DMS53 (cell line): ENCODE measurements around the gene AHNAK2.
A peak's percentile ranks its signal among the peaks of the same experiment; 100 is the strongest.
"Not testable (repeated sequence)": the region's sequence is repeated elsewhere in the genome, so short reads cannot be mapped to it uniquely, and the experiment has no call there.

Experiments used
- DNase-seq: peaks from one replicate; lab custom pipeline; 2025; lab: John Stamatoyannopoulos, UW

Gene AHNAK2

GRCh38 chr14:104953896-104954656, 24.1 kb downstream of the AHNAK2 start:
- no peak for DNase-seq

- DNase-seq = no peak
These were observed 25.1 kb downstream of the AHNAK2 start for GRCh38 chr14:104953097-104953496.

GRCh38 chr14:104951863-104952657, 26.1 kb downstream of the AHNAK2 start:
- DNase-seq = not testable (repeated sequence)

- DNase-seq = not testable (repeated sequence)
These were observed 27.5 kb downstream of the AHNAK2 start for GRCh38 chr14:104950701-104951100.

- DNase-seq = no peak
These were observed 28.2 kb downstream of the AHNAK2 start for GRCh38 chr14:104950021-104950420.

- DNase-seq = not testable (repeated sequence)
These were observed 28.7 kb downstream of the AHNAK2 start for GRCh38 chr14:104949406-104949955.

GRCh38 chr14:104948736-104949031, 29.5 kb downstream of the AHNAK2 start:
- no peak for DNase-seq

- not testable (repeated sequence) for DNase-seq
These were observed 30.1 kb downstream of the AHNAK2 start for GRCh38 chr14:104947881-104948735.

- DNase-seq = not testable (repeated sequence)
These were observed 31.0 kb downstream of the AHNAK2 start for GRCh38 chr14:104947201-104947600.

GRCh38 chr14:104945986-104946965, 31.9 kb downstream of the AHNAK2 start:
- not testable (repeated sequence) for DNase-seq

- DNase-seq = not testable (repeated sequence)
These were observed 32.9 kb downstream of the AHNAK2 start for GRCh38 chr14:104945266-104945665.

GRCh38 chr14:104944436-104945205, 33.6 kb downstream of the AHNAK2 start:
- DNase-seq = not testable (repeated sequence)

- not testable (repeated sequence) for DNase-seq
These were observed 34.2 kb downstream of the AHNAK2 start for GRCh38 chr14:104944016-104944308.

- not testable (repeated sequence) for DNase-seq
These were observed 34.8 kb downstream of the AHNAK2 start for GRCh38 chr14:104943216-104944015.

GRCh38 chr14:104942586-104942985, 35.6 kb downstream of the AHNAK2 start:
- DNase-seq = no peak

GRCh38 chr14:104941508-104942365, 36.4 kb downstream of the AHNAK2 start:
- DNase-seq = no peak

GRCh38 chr14:104940526-104941150, 37.5 kb downstream of the AHNAK2 start:
- DNase-seq = peak; percentile 22
